HUDEP-2 (cell line): ENCODE data around the gene RALA.

Source experiments
- DNase-seq, 76 experiments: peaks; one replicate each; lab custom pipeline; 2025; ENCODE audit not compliant: unreplicated experiment in 76 of 76; lab: John Stamatoyannopoulos, UW

The RALA gene

GRCh38 chr7:39623047-39623731, at the start of gene RALA:
Gene RALA, plus strand, starts transcription at chr7:39623572. Its CDS starts 63,096 bp downstream, at chr7:39686668.
- DNase-seq = peak in 74 of 76 experiments; percentile 20 to 95 (median 82)

DNA sequence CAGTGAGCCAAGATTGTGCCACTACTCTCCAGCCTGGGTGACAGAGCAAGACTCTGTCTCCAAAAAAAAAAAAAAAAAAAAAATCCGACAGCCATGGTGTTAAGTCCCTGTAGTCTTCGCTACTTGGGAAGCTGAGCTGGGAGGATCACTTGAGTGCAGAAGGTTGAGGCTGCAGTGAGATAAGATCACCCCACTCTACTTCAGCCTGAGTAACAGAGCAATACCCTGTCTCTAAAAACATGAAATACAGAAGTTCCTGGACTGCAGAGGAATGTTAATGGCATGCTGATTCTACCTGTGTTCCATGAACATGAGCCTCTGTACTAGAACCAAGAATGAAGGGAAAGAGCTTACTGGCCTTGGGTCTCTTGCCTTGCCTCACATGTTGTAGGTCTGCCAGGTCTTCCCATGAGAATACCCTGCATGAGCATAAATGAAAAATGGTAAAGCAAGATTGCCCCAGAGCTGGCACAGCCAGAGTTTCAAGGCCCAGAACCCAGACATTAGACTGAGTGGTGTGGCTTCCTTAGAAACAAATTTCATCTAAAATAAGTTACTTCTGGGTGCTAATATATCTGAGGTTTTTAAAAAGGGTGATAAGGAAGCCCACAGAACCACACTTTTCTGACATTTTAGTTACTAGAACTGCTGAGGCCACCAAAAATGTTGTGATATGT, 48.6 kb upstream of the RALA start:
- DNase-seq = no peak

- no peak for DNase-seq
Measured at GRCh38 chr7:39577229-39577874, 46.0 kb upstream of the RALA start.

- DNase-seq = peak in 71 of 76 experiments; percentile 0 to 89 (median 64)
Measured at GRCh38 chr7:39580149-39580874, 43.1 kb upstream of the RALA start.

- no peak for DNase-seq
Measured at GRCh38 chr7:39582536-39582935, 40.8 kb upstream of the RALA start.

DNA sequence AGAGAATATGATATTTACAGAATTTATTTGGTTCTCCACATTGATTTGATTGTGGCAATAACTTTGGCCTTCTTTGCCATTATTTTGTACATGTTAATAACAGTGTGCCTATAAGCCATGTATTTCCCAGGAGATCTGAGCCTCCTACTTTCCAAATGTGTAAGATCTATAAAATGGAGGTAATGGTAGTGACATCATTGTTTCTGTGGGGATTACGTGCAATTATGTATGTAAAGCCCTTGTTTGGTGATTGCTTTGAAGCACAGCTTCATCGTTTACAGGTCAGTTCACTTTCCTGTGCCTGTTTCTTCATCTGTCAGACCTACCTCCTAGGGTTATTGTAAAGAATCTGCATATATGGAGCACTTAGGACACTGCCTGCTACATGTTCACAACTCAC, 39.8 kb upstream of the RALA start:
- no peak for DNase-seq

- no peak for DNase-seq
Measured at GRCh38 chr7:39587393-39587792, 36.0 kb upstream of the RALA start.

DNA sequence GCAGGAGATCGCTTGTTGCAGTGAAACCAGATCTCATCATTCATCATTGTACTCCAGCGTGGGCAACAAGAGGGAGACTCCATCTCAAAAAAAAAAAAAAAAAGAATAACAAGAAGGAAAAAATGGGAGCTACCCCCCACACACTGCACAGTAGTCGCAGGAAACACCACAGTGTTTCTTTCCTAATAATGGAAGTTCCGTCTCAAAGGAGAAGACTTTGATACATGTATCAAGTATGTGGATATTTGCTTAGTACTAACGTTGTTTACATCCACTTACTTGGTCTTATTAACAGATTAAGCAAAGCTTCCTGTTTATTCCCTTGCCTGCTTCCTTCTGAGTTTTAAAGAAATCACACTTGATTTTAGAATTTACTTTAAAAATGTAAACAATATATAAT, 35.0 kb upstream of the RALA start:
- no peak for DNase-seq

DNA sequence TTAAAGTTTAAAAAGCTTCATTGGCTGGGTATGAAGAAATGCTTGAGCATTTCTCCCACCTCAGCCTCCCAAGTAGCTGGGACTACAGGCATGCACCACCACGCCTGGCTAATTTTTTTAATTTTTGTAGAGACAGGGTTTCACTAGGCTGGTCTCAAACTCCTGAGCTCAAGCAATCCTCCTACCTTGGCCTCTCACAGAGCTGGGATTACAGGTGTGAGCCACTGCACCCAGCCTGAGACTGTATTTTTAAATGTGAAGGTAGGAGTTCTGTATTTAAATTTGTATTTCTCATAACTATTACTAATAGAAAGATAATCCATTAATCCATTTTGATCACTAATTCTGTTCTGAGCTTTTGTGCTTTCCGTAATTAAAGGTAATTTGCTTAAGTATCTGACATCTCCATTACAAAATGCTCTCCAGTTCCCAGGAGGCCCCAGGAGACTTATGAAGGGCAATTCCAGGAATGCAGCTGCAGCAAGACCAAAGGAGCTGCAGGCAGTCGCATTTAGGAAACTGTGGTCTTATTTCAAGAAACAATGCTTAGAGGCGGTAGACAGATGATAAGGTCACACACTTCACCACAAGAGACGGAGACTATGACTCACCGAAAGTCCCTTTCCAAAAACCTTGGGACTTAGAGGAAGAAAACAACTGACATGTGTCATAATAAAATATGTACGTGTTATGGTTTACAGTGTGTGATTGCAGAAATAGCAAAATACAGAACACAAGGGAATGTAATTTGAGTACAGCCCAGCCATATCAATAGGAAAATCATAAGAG, 33.9 kb upstream of the RALA start:
- DNase-seq = peak in 58 of 76 experiments; percentile 4 to 87 (median 58)

GRCh38 chr7:39592586-39592985, 30.8 kb upstream of the RALA start:
- DNase-seq = no peak

DNA sequence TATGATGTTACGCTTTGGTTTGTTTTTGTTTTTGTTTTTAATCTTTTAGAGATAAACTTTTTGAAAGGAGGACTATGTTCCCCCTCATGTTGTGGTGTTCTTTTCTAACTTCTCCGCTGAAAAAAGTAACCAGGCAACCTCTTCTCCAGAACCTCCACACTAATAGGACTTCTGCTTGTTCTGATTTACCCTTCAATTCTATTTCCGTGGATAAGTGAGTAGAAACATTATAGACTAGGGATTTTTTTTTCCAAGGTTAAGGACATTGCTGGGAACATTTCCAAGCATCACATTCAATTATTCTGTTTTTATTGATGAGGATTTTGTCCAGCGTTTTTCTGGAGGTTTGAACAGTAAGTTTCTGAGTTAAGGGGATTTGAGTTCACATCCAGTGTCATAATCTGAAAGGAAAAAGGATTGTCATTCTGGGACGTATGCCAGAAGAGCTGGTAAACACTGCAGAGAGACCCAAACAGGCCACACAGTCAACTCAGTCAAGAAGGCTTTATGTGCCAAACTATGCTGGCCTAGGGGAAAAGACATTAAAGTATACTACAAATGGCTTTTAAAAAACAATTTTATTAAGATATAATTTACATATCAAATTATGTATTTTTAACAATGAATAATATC, 28.3 kb upstream of the RALA start:
- DNase-seq = peak in 7 of 76 experiments; percentile 2 to 15 (median 9)

GRCh38 chr7:39602351-39602750, 21.0 kb upstream of the RALA start:
- DNase-seq = no peak

GRCh38 chr7:39603924-39604323, 19.4 kb upstream of the RALA start:
- DNase-seq = no peak

DNA sequence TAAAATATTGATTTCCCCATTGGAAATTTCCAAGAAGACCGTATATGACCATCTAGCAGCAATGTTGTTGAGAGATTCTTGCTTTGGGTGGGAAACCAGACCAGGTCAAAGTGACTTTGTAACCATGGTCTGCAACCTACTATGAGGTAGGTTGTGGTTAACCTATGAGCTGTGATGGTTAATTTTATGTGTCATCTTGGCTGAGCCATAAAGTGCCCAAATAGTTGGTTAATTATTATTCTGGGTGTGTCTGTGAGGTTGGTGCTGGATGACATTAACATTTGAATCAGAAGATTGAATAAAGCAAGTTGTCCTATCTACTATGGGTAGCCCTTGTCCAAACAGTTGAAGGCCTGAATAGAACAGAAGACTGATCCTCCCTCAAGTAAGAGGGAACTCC, 18.3 kb upstream of the RALA start:
- DNase-seq = no peak

- peak in 13 of 76 experiments; percentile 1 to 51 (median 15) for DNase-seq
Measured at GRCh38 chr7:39606352-39606751, 17.0 kb upstream of the RALA start.

DNA sequence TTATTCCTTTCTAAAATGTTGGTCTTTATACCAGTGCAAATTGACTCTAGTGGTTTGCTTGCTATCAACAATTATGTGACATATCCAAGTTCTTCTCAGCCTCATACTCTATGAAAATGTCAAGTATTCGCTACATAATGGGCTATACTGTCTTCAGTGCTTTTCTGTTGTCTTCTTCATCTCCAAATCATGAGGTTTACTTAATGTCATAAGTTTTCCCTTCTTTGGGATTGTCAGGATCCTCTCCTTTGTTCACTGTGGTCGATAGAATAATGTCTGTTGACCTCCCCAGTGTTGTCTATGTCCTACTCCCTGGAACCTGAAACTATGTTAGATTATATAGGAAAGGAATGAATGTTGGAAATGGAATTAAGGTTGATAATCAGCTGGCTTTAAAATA, 16.4 kb upstream of the RALA start:
- DNase-seq = no peak

DNA sequence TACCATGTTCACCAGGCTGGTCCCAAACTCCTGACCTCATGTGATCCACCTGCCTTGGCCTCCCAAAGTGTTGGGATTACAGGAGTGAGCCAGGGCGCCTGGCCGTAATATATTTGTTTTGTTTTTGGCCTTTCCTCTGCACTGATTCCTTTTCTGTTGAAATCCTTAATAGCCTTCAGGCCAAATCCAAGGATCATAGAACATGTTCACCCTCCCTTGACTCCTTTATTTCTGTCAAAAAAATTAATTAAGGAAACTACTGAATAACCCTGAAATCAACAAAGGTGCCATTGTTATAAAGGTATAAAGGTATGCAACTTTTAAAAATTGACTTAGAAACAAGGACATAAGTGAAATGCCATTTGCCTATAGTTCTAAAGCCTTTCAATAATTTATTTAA, 15.5 kb upstream of the RALA start:
- no peak for DNase-seq

DNA sequence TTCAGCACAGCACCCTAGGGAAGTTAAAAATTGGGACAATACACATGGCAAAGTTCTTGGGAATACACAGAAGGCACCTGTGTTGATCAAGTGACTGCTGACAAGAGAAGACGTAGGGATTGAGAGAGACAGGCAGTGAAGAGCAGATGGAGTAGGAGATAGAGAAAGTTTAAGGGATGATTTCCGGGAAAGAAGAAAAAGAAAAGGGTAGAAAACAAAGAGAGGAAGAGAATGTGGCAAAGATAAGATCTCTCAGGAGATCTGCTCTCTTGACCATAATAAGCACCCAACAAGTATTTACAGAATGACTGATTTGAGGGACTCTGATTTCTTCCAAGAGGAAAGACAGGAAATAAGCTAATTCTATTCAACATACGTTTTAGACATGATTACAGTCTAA, 15.1 kb upstream of the RALA start:
- no peak for DNase-seq

GRCh38 chr7:39609113-39609934, 14.0 kb upstream of the RALA start:
- no peak for DNase-seq
